OCI-LY7 (cell line): ENCODE results near the gene TMEM123. TPM values are rescaled to one million over a fixed set of nuclear protein-coding genes. Genes with fewer than 3 reads are reported as not detected.
A peak's percentile ranks its signal among the peaks of the same experiment; 100 is the strongest.

Source experiments
- BruUV-seq: library from RNA; stranded (reverse); fragments of 400-500 nt; replicated peaks from 2 replicates; lab custom pipeline; 2021; lab: Mats Ljungman, UMichigan
- CTCF ChIA-PET: fragments of 300-600 bp; sonication (Branson Sonifier 250); formaldehyde crosslinking; loops from one replicate; lab custom pipeline; 2022; ENCODE audit warnings: antibody characterized with exemption; ENCODE audit not compliant: unreplicated experiment; lab: Charles Lee
- POLR2A ChIA-PET: fragments of 300-600 bp; sonication (Branson Sonifier 250); formaldehyde crosslinking; loops from one replicate; lab custom pipeline; 2022; ENCODE audit warnings: antibody characterized with exemption; lab: Charles Lee
- DNase-seq: peaks from one replicate; pipeline ENCODE4 v3.0.0-alpha.2; 2015; ENCODE audit warnings: low spot score
- H2AFZ ChIP-seq: fragments of 200-600 bp; sonication (generic), shearing (Covaris generic); 2 replicates; pipeline ENCODE4 v1.6.1; 2014; ENCODE audit warnings: mild to moderate bottlenecking, antibody characterized with exemption, low read length, moderate library complexity
- H3K27ac ChIP-seq: fragments of 200-600 bp; sonication (generic); 2 replicates; pipeline ENCODE4 v1.5.1; 2014; ENCODE audit warnings: mixed run types, low read depth, mild to moderate bottlenecking, moderate library complexity, low read length, inconsistent platforms; ENCODE audit not compliant: poor library complexity, severe bottlenecking
- H3K36me3 ChIP-seq: fragments of 200-600 bp; sonication (generic); 2 replicates; pipeline ENCODE4 v1.6.1; 2014; ENCODE audit warnings: mild to moderate bottlenecking, antibody characterized with exemption, low read length, moderate library complexity, mixed read lengths; ENCODE audit not compliant: insufficient read depth
- H3K4me1 ChIP-seq: fragments of 200-600 bp; sonication (generic); 2 replicates; pipeline ENCODE4 v1.5.1; 2014; ENCODE audit warnings: mild to moderate bottlenecking, low read length; ENCODE audit not compliant: insufficient read depth, poor library complexity, severe bottlenecking
- H3K4me2 ChIP-seq: fragments of 200-600 bp; sonication (generic); 2 replicates; pipeline ENCODE4 v1.6.1; 2014; ENCODE audit warnings: mild to moderate bottlenecking, low read length
- H3K4me3 ChIP-seq: fragments of 200-600 bp; sonication (generic); 2 replicates; pipeline ENCODE4 v1.5.1; 2014; ENCODE audit warnings: mild to moderate bottlenecking, low read depth, low read length; ENCODE audit not compliant: poor library complexity, severe bottlenecking
- H3K79me2 ChIP-seq: fragments of 200-600 bp; sonication (generic); 2 replicates; pipeline ENCODE4 v1.6.1; 2016; ENCODE audit warnings: low read depth, mild to moderate bottlenecking, low read length, moderate library complexity, mixed read lengths; ENCODE audit not compliant: insufficient read depth
- H3K9me2 ChIP-seq: fragments of 200-600 bp; sonication (generic); 2 replicates; pipeline ENCODE4 v1.6.1; 2016; ENCODE audit warnings: mild to moderate bottlenecking, low read length, mixed read lengths; ENCODE audit not compliant: insufficient read depth
- H3K9me3 ChIP-seq: fragments of 200-600 bp; sonication (generic); 2 replicates; pipeline ENCODE4 v1.6.1; 2014; ENCODE audit warnings: mild to moderate bottlenecking, mixed run types, low read length, mixed read lengths
- H4K20me1 ChIP-seq: fragments of 200-600 bp; sonication (generic); 2 replicates; pipeline ENCODE4 v1.6.1; 2014; ENCODE audit warnings: mild to moderate bottlenecking, antibody characterized with exemption, low read length, moderate library complexity, mixed read lengths; ENCODE audit not compliant: insufficient read depth
- CTCF ChIP-seq: fragments of 200-600 bp; sonication (generic); conservative IDR thresholded peaks from 2 replicates; pipeline ENCODE4 v1.5.1; 2014; ENCODE audit warnings: mild to moderate bottlenecking, antibody characterized with exemption, low read length, moderate library complexity, mixed read lengths
- EZH2phosphoT487 ChIP-seq: fragments of 200-600 bp; sonication (generic); IDR thresholded peaks from 2 replicates; pipeline ENCODE4 v1.6.1; 2018; ENCODE audit warnings: low read depth, borderline replicate concordance, mild to moderate bottlenecking, mixed run types, antibody characterized with exemption, low read length, moderate library complexity, mixed read lengths
- intact Hi-C: fragments of 100-400 bp; cut with micrococcal nuclease; formaldehyde crosslinking; loops from one replicate; pipeline ENCODE4 v1.10.0; 2022; ENCODE audit not compliant: unreplicated experiment
- total RNA-seq, 2 experiments: library from RNA; depleted of rRNA in 1 of 2; stranded (reverse); fragments of >200 nt in 1 of 2; shearing (Covaris generic) in 1 of 2; gene quantifications; 2 replicates each; pipeline ENCODE4 v1.2.3, GENCODE V29; 2014 to 2022

TMEM123 gene
- total RNA-seq, 2 experiments from 2014 or later: 127 to 232 TPM

- peaks cover 79% of the 10 kb centered on the region for H3K36me3 ChIP-seq
- H3K27ac ChIP-seq: no peak overlapping the region
- H3K9me3 ChIP-seq: peaks cover 18% of the 10 kb centered on the region; the same call in 1 of the 2 replicates
- H3K4me1 ChIP-seq: peaks cover 16% of the 10 kb centered on the region
- ChIA-PET POLR2A (interaction anchor here (0.7 to 3.7 kb wide), 4 partner anchors 10 to 88 kb away, joined by 3 to 17 read pairs (median 4); no protein-coding TSS in a partner anchor), CTCF (interaction anchor here (0.6 kb wide), 1 partner anchor 35 kb away, joined by 3 read pairs; no protein-coding TSS in a partner anchor)
- no peaks in the 10 kb centered on the region for H3K79me2 ChIP-seq
- no peaks in the 10 kb centered on the region for H3K9me2 ChIP-seq
- H4K20me1 ChIP-seq: no peaks in the 10 kb centered on the region
- H2AFZ ChIP-seq: no peak overlapping the region
- DNase-seq: peak; percentile 62
- intact Hi-C loops: no loop called here
- TF ChIP-seq CTCF (no peak), EZH2phosphoT487 (no peak)
- no TSS peak for BruUV-seq
- H3K4me2 ChIP-seq: peak overlapping the region; percentile 43
- no peak overlapping the region for H3K4me3 ChIP-seq
Observed at GRCh38 chr11:102361086-102362031, 91.2 kb downstream of the TMEM123 start.

- POLR2A ChIA-PET: interaction anchor here (0.7 to 3.7 kb wide), 3 partner anchors 9 to 92 kb away, joined by 3 to 17 read pairs (median 4); no protein-coding TSS in a partner anchor
- BruUV-seq: no TSS peak
Observed at GRCh38 chr11:102360681-102361080, 91.9 kb downstream of the TMEM123 start.

More at GRCh38 chr11:102360681-102361080, 91.9 kb downstream of the TMEM123 start:
- no peaks in the 10 kb centered on the region for H3K9me2 ChIP-seq
- DNase-seq: no peak
- H4K20me1 ChIP-seq: no peaks in the 10 kb centered on the region
- H3K4me3 ChIP-seq: no peak overlapping the region
- H3K9me3 ChIP-seq: peaks cover 19% of the 10 kb centered on the region; the same call in 1 of the 2 replicates
- H3K4me1 ChIP-seq: peaks cover 16% of the 10 kb centered on the region
- H3K27ac ChIP-seq: no peak overlapping the region
- no peak overlapping the region for H3K4me2 ChIP-seq
- H3K79me2 ChIP-seq: no peaks in the 10 kb centered on the region
- peaks cover 77% of the 10 kb centered on the region for H3K36me3 ChIP-seq
- TF ChIP-seq EZH2phosphoT487 (no peak), CTCF (no peak)
- intact Hi-C loops: no loop called here
- CTCF ChIA-PET: interaction anchor here (0.6 kb wide), 1 partner anchor 34 kb away, joined by 3 read pairs; no protein-coding TSS in a partner anchor
- H2AFZ ChIP-seq: no peak overlapping the region
